Stimulated activated CD4-positive, alpha-beta T cell treated with anti-CD3 and anti-CD28 coated beads, Interleukin-2, amount 100 ng/mL, for 4 hours (primary cell): Measurements from ENCODE around the gene CLTB.

Experiments used
- DNase-seq: peaks from one replicate; pipeline ENCODE4 v3.0.0-alpha.2; 2020; ENCODE audit warnings: low read depth

The CLTB gene

DNA sequence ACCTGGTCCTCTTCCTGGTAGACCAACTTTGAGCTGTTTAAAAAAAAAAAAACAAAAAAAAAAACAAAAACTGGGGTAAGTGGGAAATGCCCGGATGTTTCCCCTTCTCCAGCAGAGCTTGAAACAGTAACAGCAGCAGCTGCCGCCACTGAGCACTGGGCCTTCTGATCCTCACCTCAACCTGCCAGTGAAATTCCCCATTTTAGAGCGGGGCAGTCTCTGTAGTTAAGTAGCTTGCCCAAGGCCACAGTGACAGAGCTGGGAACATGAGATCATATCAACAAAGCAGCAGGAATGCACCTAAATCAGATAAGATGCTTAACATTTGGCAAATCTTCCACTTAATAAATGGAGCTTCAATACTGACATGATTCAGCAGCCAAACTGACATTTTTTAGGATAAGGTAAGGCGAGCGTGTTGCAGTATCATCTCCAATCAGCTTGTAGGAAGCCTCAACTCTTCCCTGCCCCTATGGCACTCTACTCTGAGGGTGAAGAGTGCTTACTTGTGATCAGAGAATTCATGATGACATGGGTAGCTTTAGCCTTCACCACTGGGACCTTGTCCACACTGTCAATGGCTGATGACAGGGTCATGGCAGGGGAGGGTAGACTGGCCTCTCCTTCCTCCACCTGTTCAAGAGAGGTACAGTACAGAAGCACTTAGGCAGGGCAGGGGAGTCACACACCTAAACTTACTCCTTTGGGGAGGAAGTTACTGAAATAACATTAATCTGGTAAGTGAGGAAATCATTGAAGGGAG is 64.0 kb downstream of the CLTB start:
- DNase-seq, result no peak

DNA sequence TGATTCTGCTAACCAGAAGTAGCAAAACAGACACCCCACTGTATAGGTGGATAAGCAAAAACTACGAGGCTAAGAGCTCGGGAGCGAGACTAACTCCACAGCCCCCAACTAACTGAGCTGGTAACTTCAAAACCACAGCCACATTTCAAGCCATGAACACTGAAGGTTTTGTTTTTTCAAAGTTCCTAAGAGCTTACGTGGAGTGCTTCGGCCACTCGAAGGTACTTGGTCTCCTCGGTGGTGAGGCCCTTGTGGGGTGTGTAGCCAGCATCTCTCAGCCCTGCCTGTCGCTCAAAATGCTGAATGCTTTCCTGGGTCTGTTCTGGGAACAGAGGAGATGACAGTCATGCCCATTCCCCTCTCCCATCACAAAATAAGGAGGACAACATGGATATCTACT is 65.9 kb downstream of the CLTB start:
- DNase-seq, result no peak

DNA sequence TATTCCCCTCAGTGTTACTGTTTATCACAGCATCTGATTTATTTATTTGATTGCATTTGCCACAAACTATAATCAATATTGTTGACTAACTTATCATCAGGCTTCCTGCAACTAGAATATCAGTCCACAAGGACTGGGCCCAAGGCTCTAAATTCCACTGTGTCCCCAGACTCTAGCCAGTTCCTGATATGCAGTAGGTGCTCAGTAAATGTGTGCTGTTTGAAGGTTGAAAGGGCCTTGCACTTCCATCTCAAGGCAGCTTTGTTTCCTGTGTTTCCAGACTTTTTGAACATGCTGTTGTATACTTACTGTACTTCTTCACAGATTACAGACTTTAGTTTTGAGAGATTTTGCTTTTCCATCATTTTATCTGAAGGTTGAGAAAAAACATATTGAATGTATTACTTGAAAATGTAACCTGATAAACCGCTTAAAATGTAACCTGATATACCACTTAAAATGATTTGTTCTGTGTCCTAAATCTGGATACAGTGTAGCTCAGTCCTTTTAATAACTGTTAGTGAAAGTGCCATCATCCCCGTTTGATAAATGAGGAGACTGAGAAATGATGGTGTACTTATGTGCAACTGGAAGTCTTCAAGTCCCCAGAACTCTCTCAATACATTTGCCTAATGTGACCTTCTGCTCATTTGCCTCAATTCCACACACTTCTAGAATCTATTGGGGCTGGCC is 73.4 kb downstream of the CLTB start:
- DNase-seq, result no peak
